H1 (cell line): Measurements from ENCODE around the gene DARS2. TPM values are rescaled to one million over a fixed set of nuclear protein-coding genes. Genes with fewer than 3 reads are reported as not detected.

Experiments
- CHD7 ChIP-seq: fragments of 300-600 bp; sonication (generic); IDR thresholded peaks from 2 replicates; pipeline ENCODE4 v1.7.1; 2012; ENCODE audit warnings: low read length, moderate library complexity, mild to moderate bottlenecking, inconsistent platforms; ENCODE audit not compliant: insufficient replicate concordance
- FOSL1 ChIP-seq: IDR thresholded peaks from 2 replicates; pipeline ENCODE4 v1.6.1; 2011; ENCODE audit warnings: mild to moderate bottlenecking, low read depth, low read length, moderate library complexity; ENCODE audit not compliant: insufficient read depth
- polyA plus RNA-seq, 7 experiments: library from polyadenylated mRNA; depleted of rRNA in 3 of 7; stranded (reverse) in 5 of 7; unstranded in 2 of 7; fragments of >200 nt in 5 of 7; fragments of 200-250 nt in 2 of 7; gene quantifications; 1 replicate in 5 of 7; 2 replicates in 1 of 7; 4 replicates in 1 of 7; pipeline versions ENCODE4 v1.2.1 to v1.2.3, GENCODE V29; 2011 to 2013; ENCODE audit warnings: missing spikeins in 2 of 7, mixed read lengths in 2 of 7
- total RNA-seq: library from RNA; stranded (reverse); fragmentation: NEBNext Ultra II Directional; extraction: Animal tissue kit (Norgen Biotek cat#: 25700); gene quantifications from 2 replicates; pipeline ENCODE4 v1.2.1, GENCODE V29; 2021

DARS2 gene
- total and polyA plus RNA-seq, 2 of the 8 experiments (the other 6 are each of a cell fraction or from before 2014, with no cell fraction given) = 21.0 to 35.2 TPM

- TF ChIP-seq CHD7 = no peak
- TF ChIP-seq FOSL1 = no peak
These were observed 79.5 kb downstream of the DARS2 start (continued) for GRCh38 chr1:173903827-173904531.
